Stimulated activated CD4-positive, alpha-beta T cell treated with anti-CD3 and anti-CD28 coated beads, Interleukin-4, amount 100 ng/mL, for 48 hours (primary cell): ENCODE data around the gene PIP4K2A.
A peak's percentile ranks its signal among the peaks of the same experiment; 100 is the strongest.

Experiments used
- DNase-seq, 2 donors: peaks; one replicate each; pipeline ENCODE4 v3.0.0-alpha.2; 2020; ENCODE audit warnings: low read depth in 2 of 2

Gene PIP4K2A

GRCh38 chr10:22638863-22639262, 75.5 kb downstream of the PIP4K2A start:
- DNase-seq, result no peak

DNA sequence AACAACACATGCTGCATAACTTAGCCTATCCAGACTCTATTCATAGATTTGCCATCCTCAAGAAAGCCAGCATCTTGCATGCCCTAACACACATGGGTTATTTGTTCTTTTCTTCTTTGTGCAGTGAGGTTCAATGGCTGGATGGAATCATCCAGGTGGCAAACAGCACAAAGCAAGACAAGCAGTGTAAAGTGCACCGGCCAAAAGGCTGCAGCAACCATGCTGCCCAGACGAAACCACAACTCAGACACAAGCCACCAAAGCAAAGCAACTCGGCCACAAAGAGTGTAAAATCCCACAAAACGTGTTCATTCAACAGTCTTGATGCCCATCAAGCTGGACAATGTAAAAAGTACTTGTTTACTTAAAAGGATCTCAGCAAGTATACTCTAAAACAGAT, 76.9 kb downstream of the PIP4K2A start:
- no peak for DNase-seq

DNA sequence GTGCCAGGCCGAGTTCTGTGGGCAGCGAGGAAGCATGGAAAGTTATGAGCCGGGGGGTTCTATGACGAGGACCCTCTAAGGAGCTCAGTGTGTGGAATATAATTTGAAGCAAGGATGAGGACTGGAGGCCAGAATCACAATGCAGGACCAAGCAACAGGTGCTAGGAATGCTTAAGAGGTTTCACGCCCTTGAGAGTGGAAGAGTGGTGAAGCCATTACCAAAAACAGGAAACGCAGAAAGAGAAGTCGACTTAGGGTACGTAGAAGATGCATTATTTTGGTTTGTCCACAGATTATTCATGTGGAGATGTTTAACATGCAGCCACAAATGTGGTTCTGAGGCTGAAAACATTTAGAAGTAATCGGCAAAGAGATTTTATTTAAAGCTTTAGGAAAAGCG, 78.7 kb downstream of the PIP4K2A start:
- DNase-seq, result no peak

DNA sequence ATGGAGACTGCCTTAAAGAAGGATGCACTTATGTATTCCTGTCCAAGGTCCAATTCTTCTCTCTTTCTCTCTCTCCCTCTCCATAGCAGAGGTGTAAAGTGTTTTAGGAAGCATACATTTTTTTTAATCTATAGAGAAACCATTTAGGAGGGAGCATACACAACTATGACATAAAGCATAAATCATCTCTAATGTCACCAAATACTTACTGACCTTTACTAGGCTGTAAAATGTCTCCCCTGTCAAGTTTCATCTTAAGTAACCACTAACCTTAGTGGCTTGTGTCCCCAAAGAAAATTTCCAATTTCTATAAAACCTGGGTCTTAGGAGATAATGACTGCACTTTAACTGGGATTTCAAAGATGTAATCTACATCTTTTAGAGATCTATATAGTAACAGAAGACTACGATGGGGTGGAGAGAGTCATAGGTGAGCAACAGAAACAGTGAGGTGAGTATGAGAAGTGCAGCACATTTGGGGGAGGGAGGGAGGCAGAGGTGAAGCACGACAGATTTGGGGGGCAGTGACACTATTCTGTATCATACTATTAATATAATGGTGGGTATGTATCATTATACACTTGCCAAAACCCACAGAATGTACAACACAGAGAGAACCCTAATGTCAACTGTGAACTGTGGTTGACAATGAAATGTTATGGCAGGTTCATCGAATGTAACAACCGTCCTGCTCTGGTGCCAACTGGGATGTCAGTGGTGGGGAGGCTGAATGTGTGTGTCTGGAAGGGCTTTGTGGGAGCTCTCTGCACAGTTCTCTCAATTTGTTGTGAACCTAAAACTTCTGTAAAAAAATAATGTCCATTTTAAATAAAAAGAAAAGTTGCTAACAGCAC, 79.5 kb downstream of the PIP4K2A start:
- no peak for DNase-seq

DNA sequence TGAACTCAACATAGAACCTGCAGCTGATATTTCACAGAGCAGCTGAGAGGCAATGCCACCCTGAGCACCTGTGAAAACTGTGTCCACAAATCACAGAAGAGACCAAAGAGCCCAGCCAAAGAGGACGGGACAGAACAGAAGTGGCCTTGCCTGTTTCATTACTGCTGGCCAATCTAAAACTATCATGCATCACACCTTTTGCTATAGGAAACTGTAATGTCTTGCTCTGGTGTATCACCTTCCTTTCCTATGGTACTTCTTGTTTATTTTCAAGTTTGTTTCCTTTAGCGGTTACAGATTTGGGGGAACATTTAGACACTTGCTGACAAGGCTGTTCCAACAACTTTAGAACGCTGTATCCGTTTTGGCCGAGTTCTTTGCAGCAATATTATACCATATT, 80.3 kb downstream of the PIP4K2A start:
- no peak for DNase-seq

GRCh38 chr10:22633528-22633927, 80.8 kb downstream of the PIP4K2A start:
- DNase-seq, result no peak

- no peak for DNase-seq
Observed at GRCh38 chr10:22633106-22633505, 81.3 kb downstream of the PIP4K2A start.

GRCh38 chr10:22631646-22632278, 82.6 kb downstream of the PIP4K2A start:
- DNase-seq, result no peak

- no peak for DNase-seq
Observed at GRCh38 chr10:22631185-22631584, 83.2 kb downstream of the PIP4K2A start.

GRCh38 chr10:22630234-22631174, 83.9 kb downstream of the PIP4K2A start:
- DNase-seq, result peak in 1 of 2 donors; percentile 38

GRCh38 chr10:22629852-22630233, 84.5 kb downstream of the PIP4K2A start:
- no peak for DNase-seq

GRCh38 chr10:22629126-22629525, 85.3 kb downstream of the PIP4K2A start:
- DNase-seq, result no peak

GRCh38 chr10:22628309-22628708, 86.1 kb downstream of the PIP4K2A start:
- no peak for DNase-seq

DNA sequence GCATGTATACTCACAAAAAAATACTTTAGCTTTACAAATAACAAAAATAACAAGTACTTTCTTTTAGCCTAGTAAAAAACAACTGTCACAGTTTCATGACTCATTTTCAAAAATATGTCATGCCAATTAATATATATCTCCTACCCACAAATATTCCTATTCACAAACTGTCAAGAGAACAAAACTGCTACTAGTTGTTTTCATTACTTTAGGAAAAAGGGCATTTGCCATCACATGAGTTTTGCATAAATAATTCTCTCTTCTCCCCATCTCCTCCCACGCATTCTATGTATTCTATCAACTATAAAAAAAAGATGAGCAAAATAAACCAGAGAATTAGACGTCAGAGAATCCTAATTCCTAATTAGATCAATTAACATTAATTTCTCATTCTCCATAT, 87.6 kb downstream of the PIP4K2A start:
- no peak for DNase-seq

GRCh38 chr10:22625516-22626290, 88.7 kb downstream of the PIP4K2A start:
- DNase-seq, result no peak

- no peak for DNase-seq
Observed at GRCh38 chr10:22624287-22624738, 90.1 kb downstream of the PIP4K2A start.

DNA sequence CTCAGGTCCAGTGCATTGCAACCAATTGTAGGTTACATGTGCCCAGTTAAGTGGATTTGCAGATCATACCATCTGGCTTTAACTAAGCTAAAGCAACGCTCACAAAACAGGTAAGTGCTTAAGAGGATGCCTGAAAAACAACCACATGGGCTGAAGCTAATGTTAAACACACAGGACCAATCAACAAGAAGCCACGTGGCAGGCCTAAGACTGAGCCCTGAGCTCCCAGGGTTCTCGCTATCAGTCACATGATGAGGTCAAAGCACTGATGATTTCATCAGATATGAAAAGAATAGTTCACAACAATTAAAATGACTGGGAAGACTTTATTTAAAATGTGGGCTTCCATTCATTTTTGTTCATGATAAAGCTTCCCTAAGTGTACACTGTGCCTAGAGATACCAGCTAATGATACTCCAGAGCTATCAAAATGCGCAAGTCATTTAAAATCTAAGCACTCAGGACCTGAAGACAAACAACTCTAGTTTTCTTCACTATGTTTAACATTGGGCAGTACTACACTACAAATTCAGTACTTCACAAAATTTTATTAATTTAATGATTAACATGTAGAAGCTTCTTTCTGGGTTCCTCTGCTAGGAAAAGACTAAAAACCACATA, 90.6 kb downstream of the PIP4K2A start:
- no peak for DNase-seq

DNA sequence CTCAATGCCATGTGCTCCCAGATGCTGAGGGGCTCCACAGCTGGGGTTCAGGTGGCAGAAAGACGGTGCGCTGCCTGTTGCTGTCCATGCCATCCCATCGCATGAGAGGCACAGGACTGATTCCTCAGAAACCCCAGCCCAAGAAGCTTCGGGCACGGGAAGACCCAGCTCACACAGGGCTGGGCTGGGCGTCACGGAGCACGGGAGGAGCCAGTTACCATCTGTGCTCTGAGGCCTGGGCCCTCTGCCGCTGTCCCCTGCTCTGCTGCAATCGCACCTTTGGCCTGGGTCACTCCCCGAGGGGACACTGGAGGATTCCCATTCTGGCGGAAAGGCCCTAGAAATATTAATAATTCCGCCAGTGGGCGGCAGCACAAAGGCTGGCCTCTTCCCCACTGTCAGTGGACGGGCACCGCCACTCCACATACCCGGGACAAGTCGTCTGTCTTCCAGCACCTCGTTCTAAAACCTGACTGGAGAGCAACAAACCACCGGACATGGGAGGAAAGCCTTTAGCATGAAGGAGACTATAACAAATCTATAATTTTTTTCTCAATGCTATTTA, 92.1 kb downstream of the PIP4K2A start:
- DNase-seq, result no peak

DNA sequence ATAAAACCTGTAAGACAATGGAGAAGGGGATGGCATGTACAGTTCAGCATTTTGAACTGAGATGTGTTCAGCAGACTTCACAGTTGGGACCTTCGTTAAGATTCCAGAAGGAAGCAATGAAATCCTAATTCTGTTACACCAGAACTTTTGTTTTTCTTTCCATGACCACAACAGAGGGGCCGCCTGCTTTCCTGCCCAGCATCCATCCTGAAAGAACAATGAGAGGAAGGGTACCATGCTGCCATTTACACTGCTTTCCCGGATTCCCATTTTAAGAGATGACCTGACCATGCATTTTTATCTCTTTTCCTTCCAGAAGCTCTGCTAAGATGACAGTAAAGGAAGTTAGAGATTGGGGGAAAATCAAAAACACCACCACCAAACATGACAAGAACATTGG, 92.7 kb downstream of the PIP4K2A start:
- DNase-seq, result no peak

GRCh38 chr10:22620929-22621328, 93.4 kb downstream of the PIP4K2A start:
- DNase-seq, result no peak
